G401.6 (cell line): ENCODE results near the gene DOCK4.

ENCODE experiments used
- FAIRE-seq: peaks from 2 replicates; lab custom pipeline; 2012; peaks lifted over from hg19 to GRCh38; lab: Jason Lieb, UNC

Gene DOCK4

GRCh38 chr7:111718886-111719285, 487.3 kb downstream of the DOCK4 start:
- no peak for FAIRE-seq

- no peak for FAIRE-seq
These were observed 494.7 kb downstream of the DOCK4 start for GRCh38 chr7:111711426-111712065.

GRCh38 chr7:111710839-111711380, 495.3 kb downstream of the DOCK4 start:
- no peak for FAIRE-seq

- no peak for FAIRE-seq
These were observed 498.1 kb downstream of the DOCK4 start for GRCh38 chr7:111708072-111708471.

- FAIRE-seq = no peak
These were observed 500.4 kb downstream of the DOCK4 start for GRCh38 chr7:111705807-111706206.

GRCh38 chr7:111697771-111698170, 508.4 kb downstream of the DOCK4 start:
- no peak for FAIRE-seq

GRCh38 chr7:111694376-111694775, 511.8 kb downstream of the DOCK4 start:
- no peak for FAIRE-seq

- no peak for FAIRE-seq
These were observed 515.7 kb downstream of the DOCK4 start for GRCh38 chr7:111690364-111691111.

- FAIRE-seq = no peak
These were observed 520.9 kb downstream of the DOCK4 start for GRCh38 chr7:111685349-111685748.

GRCh38 chr7:111682588-111683340, 523.4 kb downstream of the DOCK4 start:
- no peak for FAIRE-seq

- FAIRE-seq = no peak
These were observed 525.0 kb downstream of the DOCK4 start for GRCh38 chr7:111681242-111681641.

- no peak for FAIRE-seq
These were observed 527.2 kb downstream of the DOCK4 start for GRCh38 chr7:111678986-111679385.

GRCh38 chr7:111678281-111678680, 527.9 kb downstream of the DOCK4 start:
- FAIRE-seq = no peak

GRCh38 chr7:111677848-111678247, 528.4 kb downstream of the DOCK4 start:
- no peak for FAIRE-seq

- FAIRE-seq = no peak
These were observed 529.4 kb downstream of the DOCK4 start for GRCh38 chr7:111676811-111677210.
